Gastrocnemius medialis (tissue), 4 donors: ENCODE measurements around the gene DDAH1. TPM values are rescaled to one million over a fixed set of nuclear protein-coding genes. Genes with fewer than 3 reads are reported as not detected.

Experiments
- ATAC-seq, 2 donors: fragments of 150-250 bp; one replicate each; pipeline ENCODE4 v1.9.1; 2016
- DNase-seq, 2 donors: peaks; one replicate each; pipeline ENCODE4 v3.0.0-alpha.2; 2019
- H3K27ac ChIP-seq, 4 donors: fragments of 200-600 bp; sonication (generic); 1 replicate in 1 of 4; 2 replicates in 3 of 4; pipeline ENCODE4 v1.5.1; 2016 to 2018; ENCODE audit warnings: mild to moderate bottlenecking in 2 of 4, moderate library complexity in 1 of 4
- H3K27me3 ChIP-seq, 3 donors: fragments of 200-600 bp; sonication (generic) in 2 of 3; 1 replicate in 1 of 3; 2 replicates in 2 of 3; pipeline versions ENCODE4 v1.5.1 to v1.6.0; 2016 to 2019; ENCODE audit warnings: mild to moderate bottlenecking in 1 of 3, moderate library complexity in 1 of 3
- H3K36me3 ChIP-seq, 2 donors: fragments of 200-600 bp; sonication (generic) in 1 of 2; one replicate each; pipeline ENCODE4 v1.5.1; 2017 to 2018
- H3K4me1 ChIP-seq, 2 donors: fragments of 200-600 bp; sonication (generic) in 1 of 2; one replicate each; pipeline ENCODE4 v1.5.1; 2016 to 2017; ENCODE audit warnings: mild to moderate bottlenecking in 2 of 2
- H3K4me3 ChIP-seq, 4 donors: fragments of 200-600 bp; sonication (generic) in 3 of 4; 1 replicate in 1 of 4; 2 replicates in 3 of 4; pipeline ENCODE4 v1.5.1; 2016 to 2019; ENCODE audit warnings: mild to moderate bottlenecking in 2 of 4
- H3K9me3 ChIP-seq, 3 donors: fragments of 200-600 bp; sonication (generic) in 2 of 3; 1 replicate in 1 of 3; 2 replicates in 2 of 3; pipeline ENCODE4 v1.5.1; 2016 to 2019
- CTCF ChIP-seq, 5 experiments: fragments of 450-650 bp in 3 of 5; fragments of 200-600 bp in 2 of 5; sonication (generic) in 2 of 5; IDR thresholded peaks in 4 of 5; conservative IDR thresholded peaks in 1 of 5; 1 replicate in 4 of 5; 2 replicates in 1 of 5; pipeline ENCODE4 v1.5.1; 2016 to 2019; ENCODE audit warnings: antibody characterized with exemption in 5 of 5, mild to moderate bottlenecking in 3 of 5, moderate library complexity in 3 of 5
- POLR2A ChIP-seq, 2 donors: fragments of 450-650 bp; IDR thresholded peaks; one replicate each; pipeline ENCODE4 v1.6.1; 2017; ENCODE audit warnings: antibody characterized with exemption in 2 of 2, mild to moderate bottlenecking in 2 of 2, moderate library complexity in 2 of 2
- in situ Hi-C, 4 donors: fragments of 200-750 bp; cut with MboI; loops; one replicate each; pipeline versions ENCODE4 v1.15.0 to v1.8.0; 2017; ENCODE audit warnings: low sequenced_read_pairs in 4 of 4
- intact Hi-C: fragments of 100-400 bp; cut with DNase I; formaldehyde crosslinking; loops from one replicate; pipeline ENCODE4 v1.15.1; 2023; ENCODE audit warnings: low total_unique reads
- total RNA-seq, 4 donors: library from RNA; depleted of rRNA; stranded (reverse); fragments of >200 nt; gene quantifications; one replicate each; pipeline versions ENCODE4 v1.1.0 to v1.2.3, GENCODE V29; 2016

The DDAH1 gene
- total RNA-seq, 4 donors from 2014 or later = 5.9 to 28.7 (median 13.2) TPM

GRCh38 chr1:85307987-85308832 lies 156.7 kb downstream of the DDAH1 start:
- in situ Hi-C loops = loop anchor here in 2 of 4 donors (5.0 to 25.0 kb wide), 5 partner anchors 89 to 579 kb away; partner anchors contain the start of gene CCN1 (in 1 of the 2)
- DNase-seq (peak; percentile 68 to 78), ATAC-seq (peak; percentile 93 to 99)
- Histone ChIP-seq H3K4me1 (peaks cover 7 to 16% of the 10 kb centered on the region in 2 donors), H3K27ac (no peak overlapping the region), H3K27me3 (no peaks in the 10 kb centered on the region), H3K9me3 (no peaks in the 10 kb centered on the region), H3K4me3 (peak overlapping the region in 2 of 4 donors; percentile 10 to 48), H3K36me3 (no peaks in the 10 kb centered on the region)
- TF ChIP-seq POLR2A (IDR thresholded peaks at IDR 0.05) (no peak), CTCF (IDR thresholded peaks at IDR 0.05 in 4 of 5, conservative IDR thresholded peaks at IDR 0.05 in 1 of 5) (peak; percentile 92 to 99 (median 95))
- intact Hi-C loops = loop anchor here (1.0 to 5.0 kb wide), 6 partner anchors 36 to 399 kb away; partner anchors contain the start of gene ZNHIT6

- H3K9me3 ChIP-seq = no peaks in the 10 kb centered on the region
- no peaks in the 10 kb centered on the region for H3K36me3 ChIP-seq
- ATAC-seq (no peak), DNase-seq (no peak)
- H3K4me3 ChIP-seq = no peak overlapping the region
- TF ChIP-seq POLR2A (IDR thresholded peaks at IDR 0.05) (no peak), CTCF (IDR thresholded peaks at IDR 0.05 in 4 of 5, conservative IDR thresholded peaks at IDR 0.05 in 1 of 5) (no peak)
- H3K4me1 ChIP-seq = peaks cover 5 to 13% of the 10 kb centered on the region in 2 donors
- H3K27me3 ChIP-seq = no peaks in the 10 kb centered on the region
- in situ Hi-C loops = loop anchor here in 2 of 4 donors (5.0 to 25.0 kb wide), 5 partner anchors 91 to 581 kb away; partner anchors contain the start of gene CCN1 (in 1 of the 2)
- H3K27ac ChIP-seq = no peak overlapping the region
- intact Hi-C loops = loop anchor here (5.0 kb wide), 2 partner anchors 111 to 401 kb away; partner anchors contain the start of gene ZNHIT6
Observed at GRCh38 chr1:85306236-85306635, 158.7 kb downstream of the DDAH1 start.

GRCh38 chr1:85303440-85304162 lies 161.4 kb downstream of the DDAH1 start:
- Histone ChIP-seq H3K36me3 (no peaks in the 10 kb centered on the region), H3K4me3 (no peak overlapping the region), H3K27me3 (no peaks in the 10 kb centered on the region), H3K9me3 (no peaks in the 10 kb centered on the region), H3K27ac (no peak overlapping the region), H3K4me1 (peaks cover 3 to 8% of the 10 kb centered on the region in 2 donors)
- no peak for ATAC-seq
- TF ChIP-seq CTCF (IDR thresholded peaks at IDR 0.05 in 4 of 5, conservative IDR thresholded peaks at IDR 0.05 in 1 of 5) = no peak
- no peak for TF ChIP-seq POLR2A (IDR thresholded peaks at IDR 0.05)
- no peak for DNase-seq
- in situ Hi-C loops (loop anchor here in 2 of 4 donors (10.0 to 25.0 kb wide), 4 partner anchors 191 to 584 kb away; partner anchors contain the start of gene CCN1 (in 1 of the 2)), intact Hi-C loops (no loop called here)

- Histone ChIP-seq H3K9me3 (no peaks in the 10 kb centered on the region), H3K4me1 (peaks cover 0 to 12% of the 10 kb centered on the region in 2 donors), H3K36me3 (no peaks in the 10 kb centered on the region), H3K27me3 (no peaks in the 10 kb centered on the region), H3K4me3 (no peak overlapping the region), H3K27ac (no peak overlapping the region)
- ATAC-seq = no peak
- TF ChIP-seq CTCF (IDR thresholded peaks at IDR 0.05 in 4 of 5, conservative IDR thresholded peaks at IDR 0.05 in 1 of 5) (no peak), POLR2A (IDR thresholded peaks at IDR 0.05) (no peak)
- in situ Hi-C loops (loop anchor here in 2 of 4 donors (10.0 to 25.0 kb wide), 4 partner anchors 195 to 587 kb away; partner anchors contain the start of gene CCN1 (in 1 of the 2)), intact Hi-C loops (no loop called here)
- DNase-seq = no peak
Observed at GRCh38 chr1:85300140-85300539, 164.8 kb downstream of the DDAH1 start.
